SK-N-SH treated with all-trans-retinoic acid at 6 μM for 48 hours (cell line): Measurements from ENCODE around the gene MCU.

Experiments used
- OSR1 ChIP-seq: fragments of 250-450 bp; sonication (Bioruptor Pico); IDR thresholded peaks from 2 replicates; pipeline ENCODE4 v1.8.0; 2022; ENCODE audit warnings: moderate library complexity, mild to moderate bottlenecking, inconsistent platforms
- RARB ChIP-seq: fragments of 250-450 bp; sonication (Bioruptor Pico); IDR thresholded peaks from 2 replicates; pipeline ENCODE4 v1.8.0; 2021; ENCODE audit warnings: mild to moderate bottlenecking, moderate library complexity
- TCF4 ChIP-seq: fragments of 250-450 bp; sonication (Bioruptor Pico); IDR thresholded peaks from 2 replicates; pipeline ENCODE4 v1.8.0; 2021; ENCODE audit warnings: mild to moderate bottlenecking, moderate library complexity, borderline replicate concordance
- TF ChIP-seq, protein P1 (sequence below): fragments of 250-450 bp; sonication (Bioruptor Pico); IDR thresholded peaks from 2 replicates; pipeline ENCODE4 v1.5.1; 2020; ENCODE audit warnings: low read depth, mild to moderate bottlenecking, moderate library complexity

DNA sequence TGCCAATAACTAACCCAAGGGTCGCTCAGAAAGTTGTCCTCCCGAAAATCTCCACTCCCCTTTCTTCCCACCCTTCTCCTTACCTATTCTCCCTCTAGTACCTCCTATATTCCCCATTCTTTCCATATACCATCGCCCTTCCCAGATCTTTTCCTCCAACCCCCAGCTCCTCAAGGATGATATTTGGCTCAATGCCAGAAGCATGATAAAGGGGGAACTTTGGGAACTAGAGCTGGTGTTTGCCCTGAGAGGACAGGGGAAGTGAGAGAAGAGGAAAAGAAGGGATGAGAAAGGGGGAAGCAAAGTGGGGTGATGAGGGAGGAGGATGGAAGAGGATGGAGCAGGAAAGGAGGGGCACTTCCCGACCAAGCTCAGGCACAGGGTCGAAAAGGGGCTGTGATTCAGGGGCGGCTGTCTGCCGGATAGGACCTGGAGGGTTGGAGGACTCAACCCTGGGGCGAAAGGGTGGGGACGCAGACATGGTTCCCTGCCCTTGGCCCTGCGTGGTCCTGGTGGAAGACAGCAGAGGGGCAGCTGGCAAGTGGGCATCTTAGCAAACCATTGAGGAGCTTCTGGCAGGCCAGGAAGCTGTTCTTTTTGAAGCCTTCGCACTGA, 203.4 kb downstream of the MCU start:
- no peak for TF ChIP-seq OSR1 (CRISPR knock-in tag)
- TF ChIP-seq TCF4 (CRISPR knock-in tag): no peak
- TF ChIP-seq RARB (CRISPR knock-in tag): no peak
- TF ChIP-seq, protein P1, sequence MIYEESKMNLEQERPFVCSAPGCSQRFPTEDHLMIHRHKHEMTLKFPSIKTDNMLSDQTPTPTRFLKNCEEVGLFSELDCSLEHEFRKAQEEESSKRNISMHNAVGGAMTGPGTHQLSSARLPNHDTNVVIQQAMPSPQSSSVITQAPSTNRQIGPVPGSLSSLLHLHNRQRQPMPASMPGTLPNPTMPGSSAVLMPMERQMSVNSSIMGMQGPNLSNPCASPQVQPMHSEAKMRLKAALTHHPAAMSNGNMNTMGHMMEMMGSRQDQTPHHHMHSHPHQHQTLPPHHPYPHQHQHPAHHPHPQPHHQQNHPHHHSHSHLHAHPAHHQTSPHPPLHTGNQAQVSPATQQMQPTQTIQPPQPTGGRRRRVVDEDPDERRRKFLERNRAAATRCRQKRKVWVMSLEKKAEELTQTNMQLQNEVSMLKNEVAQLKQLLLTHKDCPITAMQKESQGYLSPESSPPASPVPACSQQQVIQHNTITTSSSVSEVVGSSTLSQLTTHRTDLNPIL: no peak
